ENCODE data around the gene B4GALT3.

B4GALT3 gene

GRCh38 chr1:161217831-161218230, 40.5 kb upstream of the B4GALT3 start:
- POLR2A ChIA-PET (ENCODE audit: low non-redundant PET): no interaction called here
- no peak for DNase-seq (ENCODE audit: low spot score)
- TF ChIP-seq CTCF (conservative IDR thresholded peaks at IDR 0.05; ENCODE audit: low read depth): no peak
- CTCF ChIA-PET: interaction anchor here (0.6 to 1.1 kb wide), 2 partner anchors 9 to 73 kb away, joined by 3 read pairs; no protein-coding TSS in a partner anchor
- no peak overlapping the region for H3K27ac ChIP-seq

GRCh38 chr1:161216945-161217712, 39.8 kb upstream of the B4GALT3 start:
- ChIA-PET CTCF (interaction anchor here (0.6 kb wide), 1 partner anchor 9 kb away, joined by 3 read pairs; no protein-coding TSS in a partner anchor), POLR2A (ENCODE audit: low non-redundant PET) (no interaction called here)
- H3K27ac ChIP-seq: no peak overlapping the region
- TF ChIP-seq CTCF (conservative IDR thresholded peaks at IDR 0.05; ENCODE audit: low read depth): no peak
- DNase-seq (ENCODE audit: low spot score): no peak

GRCh38 chr1:161215076-161215475, 37.8 kb upstream of the B4GALT3 start, which contains the start of gene FCER1G:
FCER1G (plus strand) TSS chr1:161215295; CDS start chr1:161215322, 27 bp downstream.
- CTCF ChIA-PET: interaction anchor here (1.2 kb wide), 1 partner anchor 76 kb away, joined by 4 read pairs; no protein-coding TSS in a partner anchor
- H3K27ac ChIP-seq: no peak within 1 kb of the TSS
- POLR2A ChIA-PET (ENCODE audit: low non-redundant PET): no interaction called here

GRCh38 chr1:161214369-161214768, 37.1 kb upstream of the B4GALT3 start:
- no peak for TF ChIP-seq CTCF (conservative IDR thresholded peaks at IDR 0.05; ENCODE audit: low read depth)
- ChIA-PET CTCF (no interaction called here), POLR2A (ENCODE audit: low non-redundant PET) (no interaction called here)
- DNase-seq (ENCODE audit: low spot score): no peak
- no peak overlapping the region for H3K27ac ChIP-seq

More at GRCh38 chr1:161215076-161215475, 37.8 kb upstream of the B4GALT3 start, which contains the start of gene FCER1G:
- no peak for TF ChIP-seq CTCF (conservative IDR thresholded peaks at IDR 0.05; ENCODE audit: low read depth)
- no peak for DNase-seq (ENCODE audit: low spot score)

- peak; percentile 85 for DNase-seq (ENCODE audit: low spot score)
- TF ChIP-seq CTCF (conservative IDR thresholded peaks at IDR 0.05; ENCODE audit: low read depth): peak; percentile 88
- CTCF ChIA-PET: interaction anchor here (0.6 to 1.3 kb wide), 4 partner anchors 9 to 69 kb away, joined by 3 to 6 read pairs (median 4); partner anchors contain the start of gene TOMM40L
- no peak overlapping the region for H3K27ac ChIP-seq
- POLR2A ChIA-PET (ENCODE audit: low non-redundant PET): no interaction called here
Measured at GRCh38 chr1:161209790-161210409, 32.6 kb upstream of the B4GALT3 start.

GRCh38 chr1:161207173-161207572, 29.9 kb upstream of the B4GALT3 start:
- no peak for TF ChIP-seq CTCF (conservative IDR thresholded peaks at IDR 0.05; ENCODE audit: low read depth)
- CTCF ChIA-PET: no interaction called here
- DNase-seq (ENCODE audit: low spot score): no peak
- H3K27ac ChIP-seq: 0 out of 2 replicates have a peak overlapping the region, but pooled peaks have one; percentile 18
- POLR2A ChIA-PET (ENCODE audit: low non-redundant PET): no interaction called here
